WTC11 (cell line): ENCODE results near the gene AFG3L2. TPM values are rescaled to one million over a fixed set of nuclear protein-coding genes. Genes with fewer than 3 reads are reported as not detected.

Experiments used
- ATAC-seq: fragments of 200-7000 bp; cut with Tn5 transposase; 2 replicates; pipeline ENCODE4 v1.10.0; 2021; ENCODE audit warnings: mild to moderate bottlenecking, moderate library complexity
- CTCF ChIA-PET: fragments of 300-600 bp; sonication (Branson Sonifier 250); formaldehyde crosslinking; loops from one replicate; lab custom pipeline; 2021; ENCODE audit warnings: antibody characterized with exemption; lab: Charles Lee
- POLR2A ChIA-PET: fragments of 350-600 bp; sonication (Branson Sonifier 250); formaldehyde crosslinking; loops from one replicate; lab custom pipeline; 2021; ENCODE audit warnings: antibody characterized with exemption; lab: Charles Lee
- DNase-seq: peaks from one replicate; pipeline ENCODE4 v3.0.0; 2021; ENCODE audit warnings: low spot score
- H3K27ac Mint-ChIP-seq: 2 replicates; pipeline ENCODE4 v1.8.0; 2021; ENCODE audit warnings: mixed read lengths
- H3K27me3 Mint-ChIP-seq: 2 replicates; pipeline ENCODE4 v1.8.0; 2021; ENCODE audit warnings: low read depth, mild to moderate bottlenecking, moderate library complexity, mixed read lengths
- H3K36me3 Mint-ChIP-seq: 2 replicates; pipeline ENCODE4 v1.8.0; 2021; ENCODE audit warnings: mixed read lengths
- H3K4me1 Mint-ChIP-seq: 2 replicates; pipeline ENCODE4 v1.8.0; 2022; ENCODE audit warnings: mixed read lengths
- H3K4me3 Mint-ChIP-seq: 2 replicates; pipeline ENCODE4 v1.8.0; 2021; ENCODE audit warnings: mild to moderate bottlenecking, moderate library complexity, mixed read lengths
- H3K9me3 Mint-ChIP-seq: 2 replicates; pipeline ENCODE4 v1.8.0; 2021; ENCODE audit warnings: mixed read lengths
- CBFB ChIP-seq: sonication (generic); formaldehyde crosslinking; IDR thresholded peaks from 2 replicates; pipeline ENCODE4 v1.8.1; 2022; ENCODE audit warnings: mild to moderate bottlenecking, low read depth, missing genetic modification reagents
- E2F1 ChIP-seq: sonication (generic); formaldehyde crosslinking; IDR thresholded peaks from 2 replicates; pipeline ENCODE4 v1.8.0; 2022; ENCODE audit warnings: mild to moderate bottlenecking, missing genetic modification reagents
- E2F5 ChIP-seq: sonication (generic); formaldehyde crosslinking; IDR thresholded peaks from 2 replicates; pipeline ENCODE4 v1.8.1; 2022; ENCODE audit warnings: mild to moderate bottlenecking, moderate library complexity, missing genetic modification reagents
- ETV6 ChIP-seq: sonication (generic); formaldehyde crosslinking; IDR thresholded peaks from 2 replicates; pipeline ENCODE4 v1.8.1; 2022; ENCODE audit warnings: mild to moderate bottlenecking, missing genetic modification reagents
- FOXK1 ChIP-seq: sonication (generic); formaldehyde crosslinking; IDR thresholded peaks from 2 replicates; pipeline ENCODE4 v1.8.0; 2022; ENCODE audit warnings: mild to moderate bottlenecking, moderate library complexity, missing genetic modification reagents
- MAX ChIP-seq: sonication (generic); formaldehyde crosslinking; IDR thresholded peaks from 2 replicates; pipeline ENCODE4 v1.8.0; 2022; ENCODE audit warnings: mild to moderate bottlenecking, missing genetic modification reagents
- MLX ChIP-seq: sonication (generic); formaldehyde crosslinking; IDR thresholded peaks from 2 replicates; pipeline ENCODE4 v1.8.1; 2023; ENCODE audit warnings: mild to moderate bottlenecking, missing genetic modification reagents, moderate library complexity
- NFE2L1 ChIP-seq: sonication (generic); formaldehyde crosslinking; IDR thresholded peaks from 2 replicates; pipeline ENCODE4 v1.8.1; 2023; ENCODE audit warnings: missing genetic modification reagents
- RELA ChIP-seq: sonication (generic); formaldehyde crosslinking; IDR thresholded peaks from 2 replicates; pipeline ENCODE4 v1.8.1; 2022; ENCODE audit warnings: missing genetic modification reagents, mild to moderate bottlenecking, borderline replicate concordance
- SMAD4 ChIP-seq: sonication (generic); formaldehyde crosslinking; IDR thresholded peaks from 2 replicates; pipeline ENCODE4 v1.8.0; 2022; ENCODE audit warnings: mild to moderate bottlenecking, missing genetic modification reagents
- SP1 ChIP-seq: sonication (generic); formaldehyde crosslinking; conservative IDR thresholded peaks from 2 replicates; pipeline ENCODE4 v1.8.1; 2022; ENCODE audit warnings: missing genetic modification reagents
- TEAD4 ChIP-seq: sonication (generic); formaldehyde crosslinking; IDR thresholded peaks from 2 replicates; pipeline ENCODE4 v1.8.0; 2022; ENCODE audit warnings: mild to moderate bottlenecking, missing genetic modification reagents
- ZBTB21 ChIP-seq: sonication (generic); formaldehyde crosslinking; IDR thresholded peaks from 2 replicates; pipeline ENCODE4 v1.8.1; 2023; ENCODE audit warnings: mild to moderate bottlenecking, missing genetic modification reagents, borderline replicate concordance
- ZBTB43 ChIP-seq: sonication (generic); formaldehyde crosslinking; IDR thresholded peaks from 2 replicates; pipeline ENCODE4 v1.8.1; 2023; ENCODE audit warnings: mild to moderate bottlenecking, missing genetic modification reagents
- ZMAT4 ChIP-seq: fragments of 250-450 bp; sonication (Bioruptor Pico); IDR thresholded peaks from 2 replicates; pipeline ENCODE4 v1.9.0; 2021; ENCODE audit warnings: mild to moderate bottlenecking
- ZNF232 ChIP-seq: sonication (generic); formaldehyde crosslinking; IDR thresholded peaks from 2 replicates; pipeline ENCODE4 v1.8.0; 2022; ENCODE audit warnings: mild to moderate bottlenecking, missing genetic modification reagents
- ZNF423 ChIP-seq: fragments of 250-450 bp; sonication (Bioruptor Pico); IDR thresholded peaks from 2 replicates; pipeline ENCODE4 v2.1.2; 2022; ENCODE audit warnings: mild to moderate bottlenecking, moderate library complexity
- total RNA-seq: library from RNA; stranded (reverse); gene quantifications from 3 replicates; pipeline ENCODE4 v1.2.3, GENCODE V29; 2021

Gene AFG3L2
- total RNA-seq, 1 experiment from 2014 or later, result 109 TPM

- DNase-seq (no peak), ATAC-seq (peak; percentile 52; the same call in 1 of the 2 replicates)
- H3K4me1 Mint-ChIP-seq, result peaks cover 10% of the 10 kb centered on the region
- H3K36me3 Mint-ChIP-seq, result peaks cover 51% of the 10 kb centered on the region
- no peaks in the 10 kb centered on the region for H3K27me3 Mint-ChIP-seq
- H3K27ac Mint-ChIP-seq, result peak overlapping the region; percentile 76
- ChIA-PET CTCF (interaction anchor here (0.9 to 3.5 kb wide), 4 partner anchors 10 to 46 kb away, joined by 3 to 35 read pairs (median 7); no protein-coding TSS in a partner anchor), POLR2A (interaction anchor here (1.2 kb wide), 1 partner anchor 59 kb away, joined by 5 read pairs; no protein-coding TSS in a partner anchor)
- TF ChIP-seq FOXK1 (CRISPR knock-in tag), result no peak
- no peak for TF ChIP-seq SMAD4 (CRISPR knock-in tag)
- TF ChIP-seq MAX (CRISPR knock-in tag), result no peak
- TF ChIP-seq RELA (CRISPR knock-in tag), result no peak
- TF ChIP-seq MLX (CRISPR knock-in tag), result no peak
- no peak for TF ChIP-seq ZMAT4
- no peak for TF ChIP-seq TEAD4
- no peak overlapping the region for H3K4me3 Mint-ChIP-seq
- H3K9me3 Mint-ChIP-seq, result no peaks in the 10 kb centered on the region
These were observed 58.7 kb downstream of the AFG3L2 start for GRCh38 chr18:12318334-12318697.

- H3K9me3 Mint-ChIP-seq, result no peaks in the 10 kb centered on the region
- no peak for DNase-seq
- TF ChIP-seq ZBTB43 (CRISPR knock-in tag), result no peak
- TF ChIP-seq TEAD4, result no peak
- no peak for TF ChIP-seq ZNF232 (CRISPR knock-in tag)
- TF ChIP-seq, all 79 proteins: peak for 0
- peaks cover 50% of the 10 kb centered on the region for H3K36me3 Mint-ChIP-seq
- ChIA-PET CTCF (interaction anchor here (0.9 to 3.5 kb wide), 3 partner anchors 10 to 46 kb away, joined by 3 to 35 read pairs (median 11); no protein-coding TSS in a partner anchor), POLR2A (interaction anchor here (1.2 kb wide), 1 partner anchor 60 kb away, joined by 5 read pairs; no protein-coding TSS in a partner anchor)
- peaks cover 14% of the 10 kb centered on the region for H3K4me1 Mint-ChIP-seq
- no peaks in the 10 kb centered on the region for H3K27me3 Mint-ChIP-seq
- no peak overlapping the region for H3K4me3 Mint-ChIP-seq
- no peak for ATAC-seq
- peak overlapping the region; percentile 76 for H3K27ac Mint-ChIP-seq
These were observed 59.2 kb downstream of the AFG3L2 start for GRCh38 chr18:12317664-12318333.

GRCh38 chr18:12315911-12316310, 61.1 kb downstream of the AFG3L2 start:
- Mint-ChIP-seq H3K9me3 (peaks cover 5% of the 10 kb centered on the region), H3K27me3 (no peaks in the 10 kb centered on the region), H3K27ac (peak overlapping the region; percentile 9; the same call in 1 of the 2 replicates), H3K36me3 (peaks cover 56% of the 10 kb centered on the region), H3K4me1 (peaks cover 14% of the 10 kb centered on the region), H3K4me3 (no peak overlapping the region)
- ChIA-PET POLR2A (no interaction called here), CTCF (interaction anchor here (1.2 to 3.4 kb wide), 3 partner anchors 12 to 44 kb away, joined by 3 to 32 read pairs (median 5); no protein-coding TSS in a partner anchor)
- ATAC-seq, result no peak
- no peak for DNase-seq
- TF ChIP-seq CBFB (no peak), ZNF423 (no peak), NFE2L1 (CRISPR knock-in tag) (no peak), E2F5 (CRISPR knock-in tag) (no peak), E2F1 (CRISPR knock-in tag) (no peak), SP1 (CRISPR knock-in tag) (no peak), FOXK1 (CRISPR knock-in tag) (no peak), ETV6 (CRISPR knock-in tag) (no peak), ZBTB21 (CRISPR knock-in tag) (no peak)
